WTC11 (cell line): ENCODE results near the gene DNAH14. TPM values are rescaled to one million over a fixed set of nuclear protein-coding genes. Genes with fewer than 3 reads are reported as not detected.

Experiments
- CTCF ChIP-seq: fragments of 200-600 bp; IDR thresholded peaks from 2 replicates; pipeline ENCODE4 v1.8.0; 2022; ENCODE audit warnings: antibody characterized with exemption
- EMX1 ChIP-seq: fragments of 250-450 bp; sonication (Bioruptor Pico); IDR thresholded peaks from 2 replicates; pipeline ENCODE4 v1.8.0; 2021; ENCODE audit warnings: mild to moderate bottlenecking
- NR3C1 ChIP-seq: sonication (generic); formaldehyde crosslinking; conservative IDR thresholded peaks from 2 replicates; pipeline ENCODE4 v1.8.1; 2023; ENCODE audit warnings: low read depth, mild to moderate bottlenecking, missing genetic modification reagents
- TP53 ChIP-seq: sonication (generic); formaldehyde crosslinking; IDR thresholded peaks from 2 replicates; pipeline ENCODE4 v1.8.1; 2023; ENCODE audit warnings: mild to moderate bottlenecking, missing genetic modification reagents
- ZNF317 ChIP-seq: sonication (generic); formaldehyde crosslinking; IDR thresholded peaks from 2 replicates; pipeline ENCODE4 v1.8.1; 2023; ENCODE audit warnings: low read depth, mild to moderate bottlenecking, moderate library complexity, missing genetic modification reagents, borderline replicate concordance
- ZNF532 ChIP-seq: fragments of 250-450 bp; sonication (Bioruptor Pico); IDR thresholded peaks from 2 replicates; pipeline ENCODE4 v1.9.0; 2021; ENCODE audit warnings: mild to moderate bottlenecking, borderline replicate concordance
- ZNF671 ChIP-seq: fragments of 250-450 bp; sonication (Bioruptor Pico); IDR thresholded peaks from 2 replicates; pipeline ENCODE4 v1.8.0; 2021; ENCODE audit warnings: mild to moderate bottlenecking
- total RNA-seq: library from RNA; stranded (reverse); gene quantifications from 3 replicates; pipeline ENCODE4 v1.2.3, GENCODE V29; 2021
- TF ChIP-seq, protein P1 (sequence below): sonication (generic); formaldehyde crosslinking; IDR thresholded peaks from 2 replicates; pipeline ENCODE4 v1.8.0; 2023; ENCODE audit warnings: missing genetic modification reagents
- TF ChIP-seq, protein P2 (sequence below): sonication (generic); formaldehyde crosslinking; IDR thresholded peaks from 2 replicates; pipeline ENCODE4 v1.8.1; 2022; ENCODE audit warnings: mild to moderate bottlenecking, missing genetic modification reagents, moderate library complexity, borderline replicate concordance
- TF ChIP-seq, protein P3 (sequence below): fragments of 250-450 bp; sonication (Bioruptor Pico); IDR thresholded peaks from 2 replicates; pipeline ENCODE4 v1.9.0; 2021; ENCODE audit warnings: mild to moderate bottlenecking
- TF ChIP-seq, protein P4 (sequence below): sonication (generic); formaldehyde crosslinking; IDR thresholded peaks from 2 replicates; pipeline ENCODE4 v1.8.0; 2023; ENCODE audit warnings: missing genetic modification reagents, mild to moderate bottlenecking, borderline replicate concordance
- TF ChIP-seq, protein P5 (sequence below): sonication (generic); formaldehyde crosslinking; IDR thresholded peaks from 2 replicates; pipeline ENCODE4 v1.8.0; 2022; ENCODE audit warnings: missing genetic modification reagents

Gene DNAH14
- total RNA-seq, 1 experiment from 2014 or later: 34.1 TPM

GRCh38 chr1:225435076-225435475 is 505.6 kb downstream of the DNAH14 start (continued):
- TF ChIP-seq CTCF (no peak), EMX1 (CRISPR knock-in tag) (no peak), ZNF671 (CRISPR knock-in tag) (no peak), NR3C1 (CRISPR knock-in tag) (no peak), TP53 (CRISPR knock-in tag) (no peak), ZNF317 (CRISPR knock-in tag) (no peak), ZNF532 (CRISPR knock-in tag) (no peak)
- TF ChIP-seq, protein P1, sequence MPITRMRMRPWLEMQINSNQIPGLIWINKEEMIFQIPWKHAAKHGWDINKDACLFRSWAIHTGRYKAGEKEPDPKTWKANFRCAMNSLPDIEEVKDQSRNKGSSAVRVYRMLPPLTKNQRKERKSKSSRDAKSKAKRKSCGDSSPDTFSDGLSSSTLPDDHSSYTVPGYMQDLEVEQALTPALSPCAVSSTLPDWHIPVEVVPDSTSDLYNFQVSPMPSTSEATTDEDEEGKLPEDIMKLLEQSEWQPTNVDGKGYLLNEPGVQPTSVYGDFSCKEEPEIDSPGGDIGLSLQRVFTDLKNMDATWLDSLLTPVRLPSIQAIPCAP (CRISPR knock-in tag): no peak
- TF ChIP-seq, protein P2, sequence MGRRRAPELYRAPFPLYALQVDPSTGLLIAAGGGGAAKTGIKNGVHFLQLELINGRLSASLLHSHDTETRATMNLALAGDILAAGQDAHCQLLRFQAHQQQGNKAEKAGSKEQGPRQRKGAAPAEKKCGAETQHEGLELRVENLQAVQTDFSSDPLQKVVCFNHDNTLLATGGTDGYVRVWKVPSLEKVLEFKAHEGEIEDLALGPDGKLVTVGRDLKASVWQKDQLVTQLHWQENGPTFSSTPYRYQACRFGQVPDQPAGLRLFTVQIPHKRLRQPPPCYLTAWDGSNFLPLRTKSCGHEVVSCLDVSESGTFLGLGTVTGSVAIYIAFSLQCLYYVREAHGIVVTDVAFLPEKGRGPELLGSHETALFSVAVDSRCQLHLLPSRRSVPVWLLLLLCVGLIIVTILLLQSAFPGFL (CRISPR knock-in tag): no peak
- TF ChIP-seq, protein P3, sequence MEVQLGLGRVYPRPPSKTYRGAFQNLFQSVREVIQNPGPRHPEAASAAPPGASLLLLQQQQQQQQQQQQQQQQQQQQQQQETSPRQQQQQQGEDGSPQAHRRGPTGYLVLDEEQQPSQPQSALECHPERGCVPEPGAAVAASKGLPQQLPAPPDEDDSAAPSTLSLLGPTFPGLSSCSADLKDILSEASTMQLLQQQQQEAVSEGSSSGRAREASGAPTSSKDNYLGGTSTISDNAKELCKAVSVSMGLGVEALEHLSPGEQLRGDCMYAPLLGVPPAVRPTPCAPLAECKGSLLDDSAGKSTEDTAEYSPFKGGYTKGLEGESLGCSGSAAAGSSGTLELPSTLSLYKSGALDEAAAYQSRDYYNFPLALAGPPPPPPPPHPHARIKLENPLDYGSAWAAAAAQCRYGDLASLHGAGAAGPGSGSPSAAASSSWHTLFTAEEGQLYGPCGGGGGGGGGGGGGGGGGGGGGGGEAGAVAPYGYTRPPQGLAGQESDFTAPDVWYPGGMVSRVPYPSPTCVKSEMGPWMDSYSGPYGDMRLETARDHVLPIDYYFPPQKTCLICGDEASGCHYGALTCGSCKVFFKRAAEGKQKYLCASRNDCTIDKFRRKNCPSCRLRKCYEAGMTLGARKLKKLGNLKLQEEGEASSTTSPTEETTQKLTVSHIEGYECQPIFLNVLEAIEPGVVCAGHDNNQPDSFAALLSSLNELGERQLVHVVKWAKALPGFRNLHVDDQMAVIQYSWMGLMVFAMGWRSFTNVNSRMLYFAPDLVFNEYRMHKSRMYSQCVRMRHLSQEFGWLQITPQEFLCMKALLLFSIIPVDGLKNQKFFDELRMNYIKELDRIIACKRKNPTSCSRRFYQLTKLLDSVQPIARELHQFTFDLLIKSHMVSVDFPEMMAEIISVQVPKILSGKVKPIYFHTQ (CRISPR knock-in tag): no peak
- TF ChIP-seq, protein P4, sequence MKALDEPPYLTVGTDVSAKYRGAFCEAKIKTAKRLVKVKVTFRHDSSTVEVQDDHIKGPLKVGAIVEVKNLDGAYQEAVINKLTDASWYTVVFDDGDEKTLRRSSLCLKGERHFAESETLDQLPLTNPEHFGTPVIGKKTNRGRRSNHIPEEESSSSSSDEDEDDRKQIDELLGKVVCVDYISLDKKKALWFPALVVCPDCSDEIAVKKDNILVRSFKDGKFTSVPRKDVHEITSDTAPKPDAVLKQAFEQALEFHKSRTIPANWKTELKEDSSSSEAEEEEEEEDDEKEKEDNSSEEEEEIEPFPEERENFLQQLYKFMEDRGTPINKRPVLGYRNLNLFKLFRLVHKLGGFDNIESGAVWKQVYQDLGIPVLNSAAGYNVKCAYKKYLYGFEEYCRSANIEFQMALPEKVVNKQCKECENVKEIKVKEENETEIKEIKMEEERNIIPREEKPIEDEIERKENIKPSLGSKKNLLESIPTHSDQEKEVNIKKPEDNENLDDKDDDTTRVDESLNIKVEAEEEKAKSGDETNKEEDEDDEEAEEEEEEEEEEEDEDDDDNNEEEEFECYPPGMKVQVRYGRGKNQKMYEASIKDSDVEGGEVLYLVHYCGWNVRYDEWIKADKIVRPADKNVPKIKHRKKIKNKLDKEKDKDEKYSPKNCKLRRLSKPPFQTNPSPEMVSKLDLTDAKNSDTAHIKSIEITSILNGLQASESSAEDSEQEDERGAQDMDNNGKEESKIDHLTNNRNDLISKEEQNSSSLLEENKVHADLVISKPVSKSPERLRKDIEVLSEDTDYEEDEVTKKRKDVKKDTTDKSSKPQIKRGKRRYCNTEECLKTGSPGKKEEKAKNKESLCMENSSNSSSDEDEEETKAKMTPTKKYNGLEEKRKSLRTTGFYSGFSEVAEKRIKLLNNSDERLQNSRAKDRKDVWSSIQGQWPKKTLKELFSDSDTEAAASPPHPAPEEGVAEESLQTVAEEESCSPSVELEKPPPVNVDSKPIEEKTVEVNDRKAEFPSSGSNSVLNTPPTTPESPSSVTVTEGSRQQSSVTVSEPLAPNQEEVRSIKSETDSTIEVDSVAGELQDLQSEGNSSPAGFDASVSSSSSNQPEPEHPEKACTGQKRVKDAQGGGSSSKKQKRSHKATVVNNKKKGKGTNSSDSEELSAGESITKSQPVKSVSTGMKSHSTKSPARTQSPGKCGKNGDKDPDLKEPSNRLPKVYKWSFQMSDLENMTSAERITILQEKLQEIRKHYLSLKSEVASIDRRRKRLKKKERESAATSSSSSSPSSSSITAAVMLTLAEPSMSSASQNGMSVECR (CRISPR knock-in tag): no peak
- TF ChIP-seq, protein P5, sequence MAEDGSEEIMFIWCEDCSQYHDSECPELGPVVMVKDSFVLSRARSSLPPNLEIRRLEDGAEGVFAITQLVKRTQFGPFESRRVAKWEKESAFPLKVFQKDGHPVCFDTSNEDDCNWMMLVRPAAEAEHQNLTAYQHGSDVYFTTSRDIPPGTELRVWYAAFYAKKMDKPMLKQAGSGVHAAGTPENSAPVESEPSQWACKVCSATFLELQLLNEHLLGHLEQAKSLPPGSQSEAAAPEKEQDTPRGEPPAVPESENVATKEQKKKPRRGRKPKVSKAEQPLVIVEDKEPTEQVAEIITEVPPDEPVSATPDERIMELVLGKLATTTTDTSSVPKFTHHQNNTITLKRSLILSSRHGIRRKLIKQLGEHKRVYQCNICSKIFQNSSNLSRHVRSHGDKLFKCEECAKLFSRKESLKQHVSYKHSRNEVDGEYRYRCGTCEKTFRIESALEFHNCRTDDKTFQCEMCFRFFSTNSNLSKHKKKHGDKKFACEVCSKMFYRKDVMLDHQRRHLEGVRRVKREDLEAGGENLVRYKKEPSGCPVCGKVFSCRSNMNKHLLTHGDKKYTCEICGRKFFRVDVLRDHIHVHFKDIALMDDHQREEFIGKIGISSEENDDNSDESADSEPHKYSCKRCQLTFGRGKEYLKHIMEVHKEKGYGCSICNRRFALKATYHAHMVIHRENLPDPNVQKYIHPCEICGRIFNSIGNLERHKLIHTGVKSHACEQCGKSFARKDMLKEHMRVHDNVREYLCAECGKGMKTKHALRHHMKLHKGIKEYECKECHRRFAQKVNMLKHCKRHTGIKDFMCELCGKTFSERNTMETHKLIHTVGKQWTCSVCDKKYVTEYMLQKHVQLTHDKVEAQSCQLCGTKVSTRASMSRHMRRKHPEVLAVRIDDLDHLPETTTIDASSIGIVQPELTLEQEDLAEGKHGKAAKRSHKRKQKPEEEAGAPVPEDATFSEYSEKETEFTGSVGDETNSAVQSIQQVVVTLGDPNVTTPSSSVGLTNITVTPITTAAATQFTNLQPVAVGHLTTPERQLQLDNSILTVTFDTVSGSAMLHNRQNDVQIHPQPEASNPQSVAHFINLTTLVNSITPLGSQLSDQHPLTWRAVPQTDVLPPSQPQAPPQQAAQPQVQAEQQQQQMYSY (CRISPR knock-in tag): no peak
